KBM-7 (cell line): ENCODE measurements around the gene SLC25A27.
"Not testable (repeated sequence)": the region's sequence is repeated elsewhere in the genome, so short reads cannot be mapped to it uniquely, and the experiment has no call there.

Experiments used
- DNase-seq: peaks from one replicate; pipeline ENCODE4 v3.0.0-alpha.2; 2015
- in situ Hi-C: fragments of 300-500 bp; cut with MboI; formaldehyde crosslinking; loops from 2 replicates; pipeline ENCODE4 v1.14.3; 2020; ENCODE audit warnings: low sequenced_read_pairs, low pct_unique_long_range_greater_than_20kb, mixed read lengths

Gene SLC25A27

DNA sequence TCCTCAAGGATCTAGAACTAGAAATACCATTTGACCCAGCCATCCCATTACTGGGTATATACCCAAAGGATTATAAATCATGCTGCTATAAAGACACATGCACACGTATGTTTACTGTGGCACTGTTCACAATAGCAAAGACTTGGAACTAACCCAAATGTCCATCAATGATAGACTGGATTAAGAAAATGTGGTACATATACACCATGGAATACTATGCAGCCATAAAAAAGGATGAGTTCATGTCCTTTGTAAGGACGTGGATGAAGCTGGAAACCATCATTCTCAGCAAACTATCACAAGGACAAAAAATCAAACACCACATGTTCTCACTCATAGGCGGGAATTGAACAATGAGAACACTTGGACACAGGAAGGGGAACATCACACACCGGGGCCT is 4.7 kb upstream of the SLC25A27 start:
- in situ Hi-C loops, DNase-seq: not testable (repeated sequence)

DNA sequence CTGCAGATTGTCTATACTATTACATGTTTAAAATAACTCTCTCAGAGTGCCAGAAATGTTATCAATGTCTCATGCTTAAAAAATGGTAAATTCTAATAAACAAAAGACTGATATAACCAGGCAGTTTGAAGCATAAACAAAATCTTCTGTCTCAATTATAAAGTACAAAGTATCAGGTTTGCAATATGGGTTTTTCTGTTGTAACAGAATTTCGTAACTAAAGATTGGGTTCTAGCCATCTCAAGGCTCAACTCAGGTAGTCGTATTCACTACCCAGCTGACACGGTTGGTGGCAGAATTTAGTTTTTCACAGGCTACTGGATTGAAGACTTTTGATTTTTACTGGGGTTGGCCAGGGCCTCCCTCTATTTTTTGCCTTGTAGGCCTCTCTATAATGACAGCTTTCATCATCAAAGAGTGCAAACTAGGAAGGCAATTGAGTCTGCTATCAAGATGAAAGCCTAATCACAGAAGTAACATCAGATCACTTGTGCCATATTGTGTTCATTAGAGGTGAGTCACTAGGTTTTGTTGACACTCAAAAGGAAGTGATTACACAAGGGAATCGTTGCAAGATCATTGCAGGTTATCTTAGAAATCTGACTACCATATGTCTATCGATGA is 3.8 kb upstream of the SLC25A27 start:
- DNase-seq: no peak

DNA sequence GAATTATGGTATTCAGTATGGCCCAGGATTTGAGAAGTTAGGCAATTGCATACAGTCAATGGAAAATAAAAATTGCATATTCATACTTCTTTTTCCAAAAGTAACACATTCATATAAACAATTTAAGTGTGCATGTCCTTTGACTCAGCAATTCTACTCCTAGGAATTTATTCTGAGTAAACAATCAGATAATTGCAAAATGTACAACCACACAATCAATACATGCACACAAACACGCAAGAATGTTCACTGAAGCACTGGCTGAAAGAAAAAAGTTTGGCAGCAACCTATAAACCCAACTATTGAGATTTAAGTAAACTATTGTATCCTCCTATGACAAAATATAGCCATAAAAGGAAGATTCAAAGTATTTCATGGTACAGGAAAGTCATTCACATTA is 1.8 kb upstream of the SLC25A27 start:
- in situ Hi-C loops: no loop called here

More for the DNA sequence above, 3.8 kb upstream of the SLC25A27 start:
- in situ Hi-C loops: no loop called here

DNA sequence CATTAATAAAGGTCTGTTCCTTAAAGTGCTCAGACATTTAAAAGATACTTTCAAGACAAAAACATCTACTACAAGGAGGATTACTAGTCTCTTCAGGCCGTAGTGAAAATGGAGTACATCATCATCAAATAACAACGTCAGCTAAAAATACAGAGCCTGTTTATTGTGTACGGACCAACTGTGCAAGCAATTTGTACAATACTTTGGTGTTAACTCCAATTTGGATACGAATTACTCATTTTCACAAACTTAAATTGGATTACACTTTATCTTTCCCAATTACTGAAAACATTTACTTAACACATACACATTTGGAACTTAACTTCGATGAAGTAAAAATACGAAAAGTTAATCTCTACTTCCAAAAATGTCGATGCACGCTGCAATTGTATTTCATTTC is 959 bp upstream of the SLC25A27 start:
- in situ Hi-C loops: no loop called here

More for the DNA sequence above, 1.8 kb upstream of the SLC25A27 start:
- no peak for DNase-seq

DNA sequence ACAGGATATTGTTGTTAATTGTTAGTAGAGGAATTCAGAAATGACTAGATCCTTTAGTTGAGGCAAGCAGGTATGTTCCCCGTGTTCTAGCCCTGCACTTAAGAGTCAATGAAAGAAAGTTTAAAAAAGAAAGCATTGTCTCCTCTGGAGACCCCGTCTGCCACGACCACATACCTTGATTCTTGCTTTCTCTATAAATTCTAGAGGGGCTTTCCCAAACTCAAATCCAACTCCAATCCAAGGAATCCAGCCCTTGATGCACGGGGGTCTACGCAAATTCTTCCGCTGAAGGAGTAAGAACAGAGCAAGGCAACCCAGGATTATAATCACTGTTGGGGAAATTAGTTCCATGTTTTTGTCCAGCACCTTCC is 558 bp upstream of the SLC25A27 start:
- in situ Hi-C loops: no loop called here
- DNase-seq: no peak

More for the DNA sequence above, 959 bp upstream of the SLC25A27 start:
- no peak for DNase-seq

DNA sequence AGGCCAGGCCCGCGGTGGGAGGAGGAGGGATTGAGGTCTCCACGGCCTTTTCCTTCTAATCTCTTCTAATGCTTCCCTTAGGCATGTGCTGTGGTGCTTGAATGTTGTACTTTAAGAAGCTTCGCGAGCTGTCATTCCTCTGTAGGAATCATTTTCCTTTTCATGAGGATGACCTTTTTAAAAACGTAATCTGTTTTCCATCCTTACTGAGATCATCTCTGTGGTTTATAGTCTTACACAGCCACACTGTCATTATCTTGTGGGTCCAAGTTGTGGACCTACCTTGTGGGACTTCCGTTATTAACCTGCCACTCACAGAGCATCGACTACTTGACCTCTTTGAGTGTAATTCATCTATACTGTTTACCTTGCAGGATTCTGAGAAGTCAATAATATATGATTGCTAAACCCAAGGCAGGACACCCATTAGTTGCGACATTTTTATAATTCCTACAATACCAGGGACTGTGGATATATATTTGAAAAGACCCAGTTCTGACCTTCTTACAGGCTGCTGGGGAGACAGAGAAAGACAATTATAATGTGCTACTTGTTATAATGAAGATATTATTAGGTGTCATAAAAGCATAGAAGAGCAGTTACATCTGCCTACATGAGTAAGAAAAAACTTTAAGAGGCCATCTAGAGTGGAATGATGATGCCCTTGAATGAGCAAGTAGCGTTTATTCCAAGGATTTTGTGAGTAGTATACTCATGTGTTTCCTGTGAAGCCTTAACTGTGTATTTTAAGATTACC is 842 bp downstream of the SLC25A27 start:
- in situ Hi-C loops: no loop called here
- no peak for DNase-seq

DNA sequence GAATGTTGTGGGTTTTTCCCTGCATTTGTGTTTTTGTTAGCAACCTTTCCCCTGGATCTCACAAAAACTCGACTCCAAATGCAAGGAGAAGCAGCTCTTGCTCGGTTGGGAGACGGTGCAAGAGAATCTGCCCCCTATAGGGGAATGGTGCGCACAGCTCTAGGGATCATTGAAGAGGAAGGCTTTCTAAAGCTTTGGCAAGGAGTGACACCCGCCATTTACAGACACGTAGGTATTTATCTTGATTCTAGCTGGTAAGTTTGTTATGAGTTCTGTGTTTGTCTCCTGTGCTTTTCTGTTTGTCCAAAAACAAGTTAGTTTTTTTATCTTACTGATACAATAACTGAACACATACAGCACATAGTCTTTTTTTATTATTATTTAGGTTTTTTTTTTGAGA is 3.0 kb downstream of the SLC25A27 start:
- peak; percentile 11 for DNase-seq
- in situ Hi-C loops: no loop called here

DNA sequence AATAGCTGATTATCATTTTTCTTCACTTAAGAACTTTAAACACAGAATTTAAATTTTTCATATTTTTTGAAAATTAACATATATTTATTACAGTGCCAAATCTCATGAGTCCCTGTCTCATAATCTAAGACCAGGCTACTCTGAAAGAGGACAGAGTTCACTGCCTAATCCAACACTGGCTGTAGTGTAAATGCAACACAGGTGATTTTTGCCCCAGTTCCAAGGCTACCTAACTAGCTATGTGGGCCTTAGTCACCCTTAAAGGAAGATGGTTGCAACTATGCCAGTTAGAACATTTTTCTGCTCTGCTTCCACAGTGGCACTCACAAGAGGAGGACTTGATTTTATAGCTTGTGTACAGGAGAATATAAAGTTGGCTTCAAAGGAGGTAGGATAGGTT is 4.9 kb downstream of the SLC25A27 start:
- DNase-seq: no peak
- in situ Hi-C loops: no loop called here

DNA sequence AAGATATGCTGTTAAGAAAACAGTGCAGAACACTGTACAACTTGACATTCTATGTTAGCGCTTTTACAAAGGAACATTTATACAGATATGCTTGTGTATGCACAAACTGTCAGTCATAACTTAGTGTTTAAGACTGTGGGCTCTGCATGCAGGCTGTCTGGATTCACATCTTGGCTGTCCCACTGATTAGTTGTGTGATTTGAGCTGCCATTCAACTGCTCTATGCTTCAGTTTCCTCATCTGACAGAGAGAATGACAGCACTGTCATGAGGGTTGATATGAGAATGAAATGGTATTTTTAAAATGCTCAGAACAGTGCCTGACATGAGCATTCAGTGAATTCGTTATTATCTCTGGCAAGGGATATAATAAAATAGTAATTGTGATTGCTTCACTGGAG is 8.7 kb downstream of the SLC25A27 start:
- DNase-seq: no peak
- in situ Hi-C loops: no loop called here

DNA sequence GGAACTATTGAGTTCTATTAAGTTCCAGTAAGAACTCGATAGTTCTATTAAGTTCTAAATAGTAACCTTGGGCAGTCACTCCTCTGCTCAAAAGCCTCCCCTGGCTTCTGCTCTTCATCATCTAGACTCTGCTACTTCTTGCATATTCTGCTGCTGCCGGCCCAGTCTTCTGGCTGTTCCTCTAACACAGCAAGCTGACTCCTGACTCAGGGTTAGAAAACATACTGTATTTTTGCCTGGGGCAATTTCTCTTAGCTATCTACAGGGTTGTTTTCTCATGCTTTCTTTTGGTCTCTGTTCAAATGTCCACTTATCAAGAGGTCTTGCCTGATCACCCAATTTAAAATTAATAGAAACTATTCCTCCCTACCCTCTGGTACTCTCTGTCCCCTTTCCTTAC is 14.6 kb downstream of the SLC25A27 start:
- in situ Hi-C loops: no loop called here
- DNase-seq: no peak

DNA sequence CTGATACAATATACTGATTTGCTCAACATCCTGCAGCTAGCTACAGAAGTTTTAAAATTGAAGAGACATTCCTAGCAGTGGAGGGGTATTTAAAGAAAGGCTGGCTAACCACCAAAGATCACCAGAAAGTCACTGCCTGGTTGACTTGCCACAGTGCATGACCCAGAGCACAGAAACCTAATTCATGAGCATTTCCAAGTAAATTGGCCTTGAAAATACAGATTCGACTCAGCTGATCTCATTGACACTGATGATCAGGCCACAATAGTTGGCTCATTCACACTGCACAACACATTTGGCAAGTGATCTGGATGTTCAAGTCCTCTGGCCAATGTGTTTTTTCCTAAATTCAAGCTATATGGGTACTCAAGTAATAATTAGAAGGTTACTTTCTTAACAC is 21.6 kb downstream of the SLC25A27 start:
- DNase-seq: no peak
- in situ Hi-C loops: no loop called here

DNA sequence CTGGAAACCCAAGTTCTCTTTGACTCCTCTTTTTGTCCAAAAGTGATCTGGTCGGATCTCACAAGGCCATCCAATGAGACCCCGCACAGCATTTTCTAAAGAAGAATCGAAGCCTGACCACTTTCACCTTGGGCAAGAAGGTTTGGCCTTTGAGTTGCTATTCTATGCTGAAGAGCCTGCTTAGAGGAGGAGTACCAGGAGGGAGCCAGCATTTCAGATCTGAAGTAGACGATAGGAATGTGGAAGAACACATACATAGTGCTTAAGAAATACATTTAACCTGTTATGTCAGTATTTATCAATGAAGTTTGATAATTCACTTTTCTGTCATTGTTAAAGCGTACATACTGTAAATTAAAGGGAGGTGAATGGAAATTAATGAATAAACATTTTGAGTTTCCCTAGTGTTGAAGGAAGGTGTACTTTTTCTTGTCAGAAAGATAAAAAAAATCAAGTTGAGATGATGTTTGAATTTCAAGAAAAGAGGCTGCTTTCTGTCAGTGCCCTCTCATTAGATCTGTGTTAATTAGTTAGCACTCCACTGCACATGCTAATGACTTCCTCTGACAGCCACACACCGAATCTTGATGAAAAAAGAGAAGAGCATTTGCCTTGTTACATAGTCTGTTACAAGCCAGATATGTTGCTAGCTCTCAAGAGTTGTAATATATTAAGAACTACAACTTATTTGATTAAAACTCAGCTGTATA is 24.0 kb downstream of the SLC25A27 start:
- DNase-seq: no peak
- in situ Hi-C loops: no loop called here

DNA sequence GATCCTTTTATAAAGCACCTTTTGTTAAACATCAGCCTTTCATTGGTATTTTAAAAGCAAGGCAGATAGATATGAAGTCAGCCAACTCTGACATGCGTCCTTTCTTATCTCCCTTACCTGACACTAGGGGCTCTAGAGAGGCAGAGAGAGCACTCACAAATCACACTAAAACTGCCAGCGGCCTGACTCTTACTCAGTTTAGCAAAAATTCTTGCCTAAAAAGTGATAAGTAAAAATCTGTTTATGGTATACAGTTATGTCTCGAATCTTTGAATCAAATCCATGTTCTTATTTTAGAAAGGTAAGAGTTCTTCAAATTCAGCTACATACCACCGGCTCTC is 24.5 kb downstream of the SLC25A27 start:
- in situ Hi-C loops: no loop called here
- peak; percentile 31 for DNase-seq

DNA sequence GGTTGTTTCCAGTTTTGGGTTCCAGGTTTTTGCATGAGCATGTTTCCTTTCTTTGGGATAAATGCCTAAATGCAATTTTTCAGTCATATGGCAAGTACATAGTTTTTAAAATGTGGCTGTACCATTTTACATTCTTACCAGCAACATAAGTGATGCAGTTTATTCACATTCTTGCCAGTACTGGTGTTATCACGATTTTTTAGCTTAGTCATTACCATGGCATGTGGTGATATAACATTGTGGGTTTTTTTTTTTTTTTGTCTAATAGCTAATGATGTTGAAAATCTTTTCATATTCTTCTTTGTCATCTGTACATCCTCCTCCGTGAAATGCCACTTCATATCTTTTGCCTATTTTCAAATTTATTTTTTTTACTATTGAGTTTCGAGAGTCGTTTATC is 32.0 kb downstream of the SLC25A27 start:
- in situ Hi-C loops: no loop called here
- no peak for DNase-seq

DNA sequence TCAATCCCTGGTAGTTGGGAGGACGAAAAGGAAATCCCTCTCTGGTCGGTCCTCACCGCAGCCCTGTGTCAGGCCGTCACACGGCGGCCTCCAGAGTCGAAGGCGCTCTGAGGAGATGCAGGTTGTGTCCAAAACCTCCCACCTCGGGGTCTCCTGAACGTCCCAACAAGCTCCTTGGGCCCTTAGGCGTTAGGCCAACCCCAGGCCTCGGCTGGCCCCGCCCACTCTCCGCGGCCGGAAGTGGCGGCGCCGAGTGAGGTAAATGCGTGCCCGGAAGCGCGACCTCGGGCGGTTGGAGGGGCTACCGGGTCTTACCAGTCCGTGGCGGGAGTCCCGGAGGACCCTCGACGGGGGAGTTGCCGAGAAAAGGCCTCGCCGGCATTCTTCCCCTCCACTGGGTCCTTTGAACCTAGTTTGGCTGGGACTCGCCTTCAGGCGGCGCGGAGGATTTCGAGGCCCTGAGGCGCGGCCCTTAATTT is 34.9 kb downstream of the SLC25A27 start, which contains the start of gene TDRD6:
TDRD6 (plus strand) TSS at position 267 of the 479 bp plus-strand sequence. CDS start 244 bp downstream, outside the sequence.
- no peak for DNase-seq
- in situ Hi-C loops: no loop called here

DNA sequence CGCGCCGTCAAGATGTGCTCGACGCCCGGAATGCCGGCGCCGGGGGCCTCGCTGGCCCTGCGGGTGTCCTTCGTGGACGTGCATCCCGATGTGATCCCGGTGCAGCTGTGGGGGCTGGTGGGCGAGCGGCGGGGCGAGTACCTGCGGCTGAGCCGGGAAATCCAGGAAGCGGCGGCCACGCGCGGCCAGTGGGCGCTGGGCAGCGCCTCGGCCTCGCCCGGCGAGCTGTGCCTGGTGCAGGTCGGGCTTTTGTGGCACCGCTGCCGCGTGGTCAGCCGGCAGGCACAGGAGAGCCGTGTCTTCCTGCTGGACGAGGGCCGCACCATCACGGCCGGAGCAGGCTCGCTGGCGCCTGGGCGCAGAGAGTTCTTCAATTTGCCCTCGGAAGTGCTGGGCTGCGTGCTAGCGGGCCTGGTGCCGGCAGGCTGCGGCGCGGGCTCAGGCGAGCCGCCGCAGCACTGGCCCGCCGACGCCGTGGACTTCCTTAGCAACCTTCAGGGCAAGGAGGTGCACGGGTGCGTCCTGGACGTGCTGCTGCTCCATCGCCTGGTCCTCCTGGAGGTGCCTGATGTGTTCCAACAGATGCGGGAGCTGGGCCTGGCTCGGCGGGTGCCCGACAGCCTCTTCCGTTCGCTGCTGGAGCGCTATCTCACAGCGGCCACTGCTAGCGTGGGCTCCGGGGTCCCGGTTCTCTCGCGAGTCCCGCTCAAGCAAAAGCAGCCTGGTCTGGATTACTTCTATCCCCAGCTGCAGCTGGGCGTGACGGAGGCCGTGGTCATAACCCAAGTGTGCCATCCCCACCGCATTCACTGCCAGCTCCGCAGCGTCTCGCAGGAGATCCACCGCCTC is 35.6 kb downstream of the SLC25A27 start:
- DNase-seq: no peak
- in situ Hi-C loops: no loop called here

DNA sequence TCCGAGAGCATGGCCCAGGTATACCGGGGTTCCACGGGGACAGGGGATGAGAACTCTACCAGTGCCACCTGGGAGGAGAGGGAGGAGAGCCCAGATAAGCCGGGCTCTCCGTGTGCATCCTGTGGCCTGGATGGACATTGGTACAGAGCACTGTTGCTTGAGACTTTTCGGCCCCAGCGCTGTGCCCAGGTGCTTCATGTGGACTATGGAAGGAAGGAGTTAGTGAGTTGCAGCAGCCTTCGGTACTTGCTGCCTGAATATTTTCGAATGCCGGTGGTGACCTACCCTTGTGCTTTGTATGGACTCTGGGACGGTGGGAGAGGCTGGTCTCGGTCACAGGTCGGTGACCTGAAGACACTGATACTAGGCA is 36.2 kb downstream of the SLC25A27 start:
- in situ Hi-C loops: no loop called here
- DNase-seq: no peak

DNA sequence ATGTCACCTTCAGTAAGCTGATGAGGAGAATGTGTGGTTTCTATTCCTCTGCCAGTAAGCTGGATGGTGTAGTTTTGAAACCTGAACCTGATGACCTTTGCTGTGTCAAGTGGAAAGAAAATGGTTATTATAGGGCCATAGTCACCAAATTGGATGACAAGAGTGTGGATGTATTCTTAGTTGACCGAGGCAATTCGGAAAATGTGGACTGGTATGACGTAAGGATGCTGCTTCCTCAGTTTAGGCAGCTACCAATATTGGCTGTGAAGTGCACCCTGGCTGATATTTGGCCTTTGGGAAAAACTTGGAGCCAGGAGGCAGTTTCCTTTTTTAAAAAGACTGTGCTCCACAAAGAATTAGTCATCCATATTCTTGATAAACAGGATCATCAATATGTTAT is 36.9 kb downstream of the SLC25A27 start:
- in situ Hi-C loops: no loop called here
- DNase-seq: no peak

DNA sequence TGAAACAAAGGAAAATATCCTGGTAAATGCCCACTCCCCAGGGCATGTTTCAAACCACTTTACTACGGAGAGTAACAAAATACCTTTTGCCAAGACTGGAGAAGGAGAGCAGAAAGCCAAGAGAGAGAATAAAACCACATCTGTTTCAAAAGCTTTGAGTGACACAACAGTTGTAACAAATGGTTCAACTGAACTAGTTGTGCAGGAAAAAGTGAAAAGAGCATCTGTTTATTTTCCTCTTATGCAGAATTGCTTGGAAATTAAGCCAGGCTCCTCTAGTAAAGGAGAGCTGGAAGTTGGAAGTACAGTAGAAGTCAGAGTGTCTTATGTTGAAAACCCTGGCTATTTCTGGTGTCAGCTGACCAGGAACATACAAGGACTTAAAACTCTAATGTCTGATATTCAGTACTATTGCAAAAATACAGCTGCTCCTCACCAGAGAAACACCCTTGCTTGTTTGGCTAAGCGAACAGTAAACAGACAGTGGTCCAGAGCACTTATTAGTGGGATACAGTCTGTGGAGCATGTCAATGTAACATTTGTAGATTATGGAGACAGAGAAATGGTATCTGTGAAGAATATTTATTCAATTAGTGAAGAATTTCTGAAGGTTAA is 37.5 kb downstream of the SLC25A27 start:
- DNase-seq: no peak
- in situ Hi-C loops: no loop called here
